Putamen (tissue), 1 donor: ENCODE data around the gene GHRL.

Experiments
- DNase-seq: peaks from one replicate; pipeline ENCODE4 v3.0.0-alpha.2; 2016; ENCODE audit warnings: low spot score

Gene GHRL, protein sequence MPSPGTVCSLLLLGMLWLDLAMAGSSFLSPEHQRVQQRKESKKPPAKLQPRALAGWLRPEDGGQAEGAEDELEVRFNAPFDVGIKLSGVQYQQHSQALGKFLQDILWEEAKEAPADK

DNA sequence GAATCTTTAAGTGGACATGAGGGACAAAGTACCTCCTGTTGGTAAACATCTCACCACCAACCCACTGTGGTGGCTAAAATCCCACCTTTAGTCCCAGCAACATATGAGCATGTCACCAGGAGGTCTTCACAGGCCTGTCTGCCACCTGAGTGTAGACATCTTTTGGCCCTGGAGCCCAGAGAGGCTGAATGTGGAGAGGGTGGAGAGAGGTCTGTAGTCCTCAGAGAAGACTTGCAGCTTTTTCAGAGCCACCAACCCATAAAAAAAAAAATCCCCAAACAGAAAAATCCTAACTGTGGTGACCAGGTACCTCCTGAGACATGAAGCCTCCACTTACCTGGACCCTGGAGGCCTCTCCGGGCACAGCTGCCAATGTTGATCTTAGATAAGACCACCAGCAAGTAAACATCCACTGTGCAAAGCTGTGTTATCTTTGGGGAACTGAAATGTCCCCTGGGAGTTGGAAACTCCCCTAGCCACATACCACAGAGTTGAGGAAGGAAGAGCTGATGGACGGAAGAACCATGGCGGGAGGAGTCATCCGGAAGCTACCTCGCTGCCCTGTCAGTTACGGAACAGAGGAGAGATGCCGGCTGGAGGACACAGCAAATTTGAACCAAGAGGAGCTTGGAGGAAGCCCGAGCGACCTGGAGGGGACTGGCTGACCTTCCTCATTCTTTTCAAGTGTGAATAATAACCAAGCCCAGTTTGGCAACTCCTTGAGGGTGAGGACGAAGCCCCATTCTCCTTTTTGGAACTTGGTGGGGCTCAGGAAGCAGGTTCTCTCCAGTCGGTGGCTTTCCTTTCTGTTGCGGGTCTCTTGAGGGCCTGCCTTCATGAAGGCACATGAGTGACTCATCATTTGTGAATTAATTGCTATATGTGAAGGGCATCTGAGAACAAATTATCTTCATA lies at the start of gene GHRL:
GHRL (minus strand) TSS at position 443 of the 915 bp plus-strand sequence. CDS start 2,767 bp downstream, outside the sequence.
- DNase-seq = no peak

- DNase-seq = no peak
Observed at GRCh38 chr3:10341901-10342398, 49.2 kb upstream of the GHRL start.

DNA sequence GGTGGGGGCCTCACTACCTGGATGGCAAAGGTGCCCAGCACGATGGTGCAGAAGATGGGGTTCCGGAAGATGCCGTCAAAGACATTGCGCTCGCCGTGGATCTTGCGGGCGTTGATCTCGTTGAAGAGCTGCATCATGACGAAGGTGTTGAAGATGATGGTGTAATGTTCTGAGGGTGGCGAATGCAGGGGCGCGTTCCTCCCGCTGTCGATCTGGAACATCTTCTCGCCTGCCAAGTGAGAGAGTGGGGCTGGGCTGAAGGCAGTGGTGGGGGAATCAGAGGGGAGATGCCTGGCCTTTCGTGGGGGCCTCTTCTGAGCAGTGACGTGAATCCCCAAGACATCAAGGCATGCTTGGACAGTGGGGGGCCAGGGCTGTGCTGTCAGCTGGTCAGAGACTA lies 47.7 kb upstream of the GHRL start:
- peak; percentile 69 for DNase-seq

DNA sequence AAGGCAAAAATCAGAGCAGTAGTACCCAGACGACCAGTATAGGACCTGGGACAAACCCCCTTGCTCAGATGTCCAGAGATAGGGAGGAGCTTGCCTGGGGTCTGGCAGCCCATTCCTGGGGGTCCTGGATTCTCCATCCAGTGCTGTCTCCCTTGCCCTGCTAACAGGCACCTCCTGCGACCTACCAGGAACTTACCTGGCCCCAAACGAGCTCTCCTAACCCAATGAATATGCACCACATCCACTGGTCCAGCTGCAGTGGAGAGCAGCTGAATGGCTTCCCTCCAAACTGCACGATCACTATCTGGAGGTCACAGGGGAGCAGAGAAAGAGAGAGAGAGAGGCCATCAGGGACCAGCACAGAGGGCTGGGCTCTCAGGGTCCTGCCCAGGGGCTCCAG lies 47.3 kb upstream of the GHRL start:
- no peak for DNase-seq

DNA sequence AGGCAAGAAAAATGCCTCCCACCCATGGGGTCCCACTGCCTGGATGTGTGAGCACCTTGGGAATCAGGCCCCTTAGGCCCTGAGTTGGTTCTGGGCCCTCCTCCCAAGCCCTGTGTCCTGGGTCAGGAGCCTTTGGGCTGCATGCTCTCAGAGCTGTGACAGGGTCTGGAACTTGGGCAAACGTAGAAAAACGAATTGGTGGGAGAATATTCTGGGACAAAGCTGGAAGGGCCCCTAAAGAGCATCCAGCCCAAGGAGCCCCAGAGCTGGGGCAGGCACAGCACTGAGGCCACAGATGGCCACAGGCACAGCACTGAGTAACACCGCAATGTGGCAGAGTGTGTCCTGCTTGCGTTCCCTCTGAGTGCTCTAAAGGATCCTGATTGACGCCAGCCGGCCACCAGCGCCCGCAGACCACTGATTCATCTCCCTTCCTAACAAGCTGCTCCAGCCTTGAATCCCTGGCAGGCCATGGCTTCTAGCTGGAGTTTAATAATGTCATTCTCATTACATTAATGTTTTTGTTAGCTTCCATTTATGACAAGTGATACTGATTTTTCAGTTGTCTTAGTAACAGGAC lies 46.7 kb upstream of the GHRL start:
- DNase-seq = no peak

- no peak for DNase-seq
Observed at GRCh38 chr3:10338591-10339353, 46.0 kb upstream of the GHRL start.

- DNase-seq = no peak
Observed at GRCh38 chr3:10338164-10338470, 45.4 kb upstream of the GHRL start.

- DNase-seq = no peak
Observed at GRCh38 chr3:10337323-10338163, 44.8 kb upstream of the GHRL start.

- DNase-seq = no peak
Observed at GRCh38 chr3:10336761-10337160, 44.0 kb upstream of the GHRL start.

DNA sequence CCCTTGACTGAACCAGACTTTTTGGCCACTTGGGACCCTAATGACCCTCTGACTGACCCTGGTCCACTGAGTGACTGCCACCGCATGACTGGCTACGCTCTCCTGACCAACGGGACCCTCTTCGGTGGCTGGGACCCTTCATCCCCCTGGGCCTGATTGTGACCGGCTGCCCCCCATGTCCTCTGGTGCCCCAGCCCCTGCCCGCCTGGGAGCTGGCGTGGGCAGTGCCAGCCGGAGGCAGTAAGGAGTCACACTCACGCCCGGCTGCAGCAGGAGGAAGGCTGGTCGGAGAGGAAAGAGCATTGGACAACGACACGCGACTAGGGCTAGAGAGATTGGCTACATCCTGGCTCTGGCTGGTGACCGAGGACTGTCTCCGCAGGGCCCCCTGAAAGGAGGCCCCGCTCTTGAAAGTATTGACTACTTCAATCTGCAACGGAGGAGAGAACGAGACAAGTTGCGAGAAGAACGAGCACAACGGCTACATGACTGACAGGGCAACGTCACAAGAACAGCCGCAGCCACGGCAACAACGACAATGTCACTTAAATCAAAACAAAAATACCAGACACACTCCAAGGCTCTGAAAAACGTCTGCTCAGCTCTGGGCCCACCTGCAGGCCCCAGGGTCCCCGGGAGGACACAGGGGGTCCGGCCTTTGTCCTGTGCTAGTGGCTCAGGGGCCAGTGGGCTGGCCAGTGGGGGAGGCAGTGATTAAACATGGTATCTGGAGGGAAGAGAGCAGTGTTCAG lies 43.3 kb upstream of the GHRL start:
- DNase-seq = no peak

DNA sequence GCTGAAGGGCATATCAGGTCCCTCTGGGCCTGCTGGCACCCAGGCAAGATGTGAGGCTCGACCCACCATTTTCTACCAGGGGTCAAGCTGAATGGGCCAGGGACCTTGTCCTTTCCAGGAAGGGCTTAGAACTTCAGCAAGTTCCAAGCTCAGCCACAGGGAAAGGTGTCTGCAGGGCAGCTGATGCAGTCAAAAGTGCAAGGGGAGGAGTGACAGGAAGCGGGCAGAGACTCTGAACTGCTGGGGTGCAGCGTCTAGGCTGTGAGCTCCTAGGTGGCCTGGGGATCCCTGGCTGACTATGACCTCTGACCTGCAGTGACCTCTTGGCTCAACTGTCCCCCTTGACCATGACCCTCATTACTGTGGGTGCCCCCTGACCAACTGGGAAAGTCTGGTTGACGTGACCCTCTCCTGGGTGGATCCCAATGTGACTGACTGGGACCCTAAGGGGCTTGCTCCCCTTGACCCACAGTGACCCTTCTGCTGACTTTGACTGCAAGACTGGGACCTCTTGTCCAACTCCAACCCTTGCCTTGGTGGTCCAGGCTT lies 42.5 kb upstream of the GHRL start:
- DNase-seq = no peak

- DNase-seq = peak; percentile 24
Observed at GRCh38 chr3:10334459-10334858, 41.7 kb upstream of the GHRL start.

DNA sequence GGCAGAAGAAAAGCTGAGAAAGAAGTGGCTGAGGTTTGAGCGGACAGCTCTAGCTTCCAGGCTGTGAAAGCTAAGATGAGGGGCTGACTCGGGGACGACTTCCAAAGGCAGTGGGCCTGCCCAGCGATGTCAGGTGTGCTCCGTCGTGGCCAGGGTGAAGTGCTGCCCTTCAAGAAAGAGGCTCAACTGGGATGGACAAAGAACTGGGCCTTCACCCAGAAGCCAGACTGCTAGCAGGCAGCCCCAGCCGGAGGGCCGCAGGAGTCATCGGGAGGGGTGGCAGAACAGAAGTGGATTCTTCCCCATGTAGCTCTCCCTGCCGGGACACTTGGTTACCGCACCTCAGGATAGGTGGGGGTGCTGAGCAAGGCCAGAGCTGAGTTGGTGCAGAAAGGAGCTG lies 41.3 kb upstream of the GHRL start:
- DNase-seq = no peak

DNA sequence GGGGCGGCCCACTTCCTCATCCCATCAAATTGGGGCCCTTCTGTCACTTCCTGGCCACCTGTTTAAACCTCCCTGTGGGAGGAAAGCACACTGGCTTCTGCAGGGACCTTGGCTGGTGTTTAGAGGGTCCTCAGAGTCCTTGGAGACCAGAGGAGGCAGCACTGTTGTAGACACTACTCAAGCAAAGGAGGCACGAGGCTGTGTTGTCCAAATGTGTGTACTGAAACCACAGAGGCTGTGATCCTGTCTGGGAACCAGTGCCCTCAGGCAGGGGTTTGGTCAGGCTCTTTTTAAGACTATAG lies 40.6 kb upstream of the GHRL start:
- no peak for DNase-seq

GRCh38 chr3:10332481-10333348 lies 40.0 kb upstream of the GHRL start:
- DNase-seq = no peak

GRCh38 chr3:10331320-10331719 lies 38.6 kb upstream of the GHRL start:
- no peak for DNase-seq

DNA sequence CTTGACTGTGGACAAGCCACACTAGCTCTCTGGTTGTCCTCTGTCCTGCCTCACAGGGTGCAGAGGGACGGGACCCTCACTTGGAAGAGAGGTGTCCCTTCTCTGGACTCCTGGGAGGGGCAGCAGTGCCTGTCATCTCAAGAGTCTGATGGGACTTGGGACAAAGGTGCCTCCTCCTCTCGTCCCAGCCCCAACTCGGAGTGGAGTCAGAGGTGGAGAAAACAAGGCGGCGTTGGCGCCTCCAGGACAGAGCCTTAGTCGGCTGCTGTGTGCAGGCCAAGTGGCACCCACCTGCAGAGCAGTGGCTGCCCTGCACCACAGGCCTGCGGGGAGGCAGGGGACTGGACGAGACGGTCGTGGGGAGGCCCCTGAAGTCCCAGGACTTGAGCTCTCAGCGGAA lies 37.6 kb upstream of the GHRL start:
- no peak for DNase-seq

DNA sequence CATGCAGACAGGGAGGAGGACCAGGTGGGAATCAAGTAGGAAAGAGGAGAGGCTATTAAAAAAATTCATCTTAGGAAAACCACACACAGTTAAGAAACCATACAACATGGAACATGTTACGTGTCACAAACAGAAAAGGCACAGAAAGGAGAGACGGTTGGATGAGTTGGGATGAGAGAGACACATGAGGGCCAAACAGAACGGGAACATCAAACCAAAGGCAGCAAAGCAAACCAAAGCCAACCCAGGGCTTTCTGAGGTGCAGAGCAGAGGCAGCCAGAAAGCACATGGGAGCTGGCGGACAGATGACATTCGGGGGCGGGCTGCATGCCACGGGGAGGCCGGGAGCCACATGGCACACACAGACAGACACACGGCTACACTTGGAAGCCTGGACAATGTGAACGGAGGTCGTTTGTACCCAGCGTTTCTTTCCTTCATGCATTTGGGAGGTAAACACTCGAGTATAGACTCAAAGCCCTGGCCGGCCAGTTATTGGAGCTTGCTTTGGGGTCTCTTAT lies 36.8 kb upstream of the GHRL start:
- no peak for DNase-seq

- no peak for DNase-seq
Observed at GRCh38 chr3:10328460-10329071, 35.8 kb upstream of the GHRL start.
